NCI-H2029 treated with DMSO at 0.1 percent for 48 hours (cell line): ENCODE measurements around the gene UTF1.

Experiments
- DNase-seq: peaks from one replicate; lab custom pipeline; 2025; lab: John Stamatoyannopoulos, UW

The UTF1 gene, protein sequence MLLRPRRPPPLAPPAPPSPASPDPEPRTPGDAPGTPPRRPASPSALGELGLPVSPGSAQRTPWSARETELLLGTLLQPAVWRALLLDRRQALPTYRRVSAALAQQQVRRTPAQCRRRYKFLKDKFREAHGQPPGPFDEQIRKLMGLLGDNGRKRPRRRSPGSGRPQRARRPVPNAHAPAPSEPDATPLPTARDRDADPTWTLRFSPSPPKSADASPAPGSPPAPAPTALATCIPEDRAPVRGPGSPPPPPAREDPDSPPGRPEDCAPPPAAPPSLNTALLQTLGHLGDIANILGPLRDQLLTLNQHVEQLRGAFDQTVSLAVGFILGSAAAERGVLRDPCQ

DNA sequence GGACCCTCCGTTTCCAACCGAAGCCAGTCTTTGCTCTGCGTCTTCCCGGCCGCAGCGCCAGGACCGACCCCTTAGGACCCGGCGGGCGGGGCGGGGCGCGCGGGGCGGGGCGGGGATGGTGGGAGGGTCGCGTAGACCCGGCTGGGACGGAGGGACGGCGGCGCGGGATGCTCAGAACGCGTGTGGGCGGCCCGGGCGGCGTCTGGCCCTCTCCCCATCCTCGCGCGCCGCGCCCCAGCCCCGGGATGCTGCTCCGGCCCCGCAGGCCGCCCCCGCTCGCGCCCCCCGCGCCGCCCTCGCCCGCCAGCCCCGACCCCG lies at the start of gene UTF1:
UTF1 (plus strand) TSS at position 174 of the 318 bp plus-strand sequence; CDS start at position 246, 72 bp downstream.
- no peak for DNase-seq

DNA sequence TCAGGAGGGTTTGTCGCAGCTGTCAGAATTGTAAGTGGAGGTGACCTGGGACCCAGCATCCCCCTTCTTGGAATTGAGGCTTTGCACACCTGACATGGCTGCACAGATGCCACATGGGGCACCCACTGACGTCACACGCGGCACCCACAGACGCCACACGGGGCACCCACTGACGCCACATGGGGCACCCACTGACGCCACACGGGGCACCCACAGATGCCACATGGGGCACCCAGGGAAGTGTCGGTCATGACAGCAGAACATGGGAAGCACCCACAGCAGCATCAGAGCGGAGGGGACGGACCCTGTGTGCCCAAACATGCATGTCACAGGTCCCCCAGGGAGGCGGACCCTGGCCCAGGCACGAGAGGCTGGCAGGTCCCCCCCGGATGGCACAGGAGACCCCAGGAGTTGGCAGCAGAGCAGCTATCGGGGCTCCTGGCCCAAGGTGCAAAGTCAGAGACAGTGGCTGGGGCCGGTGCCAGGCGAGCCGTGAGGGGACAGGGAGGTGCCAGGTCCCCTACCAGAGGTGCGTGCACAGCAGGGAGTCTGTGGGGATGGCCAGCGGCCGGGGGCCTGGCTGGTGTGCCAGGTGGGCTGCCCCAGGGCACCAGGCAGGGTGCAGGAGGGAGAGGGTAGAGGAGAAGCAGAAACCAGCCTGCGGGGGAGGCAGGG lies 48.9 kb upstream of the UTF1 start:
- DNase-seq = no peak

- no peak for DNase-seq
Observed at GRCh38 chr10:133182190-133182589, 47.8 kb upstream of the UTF1 start.

DNA sequence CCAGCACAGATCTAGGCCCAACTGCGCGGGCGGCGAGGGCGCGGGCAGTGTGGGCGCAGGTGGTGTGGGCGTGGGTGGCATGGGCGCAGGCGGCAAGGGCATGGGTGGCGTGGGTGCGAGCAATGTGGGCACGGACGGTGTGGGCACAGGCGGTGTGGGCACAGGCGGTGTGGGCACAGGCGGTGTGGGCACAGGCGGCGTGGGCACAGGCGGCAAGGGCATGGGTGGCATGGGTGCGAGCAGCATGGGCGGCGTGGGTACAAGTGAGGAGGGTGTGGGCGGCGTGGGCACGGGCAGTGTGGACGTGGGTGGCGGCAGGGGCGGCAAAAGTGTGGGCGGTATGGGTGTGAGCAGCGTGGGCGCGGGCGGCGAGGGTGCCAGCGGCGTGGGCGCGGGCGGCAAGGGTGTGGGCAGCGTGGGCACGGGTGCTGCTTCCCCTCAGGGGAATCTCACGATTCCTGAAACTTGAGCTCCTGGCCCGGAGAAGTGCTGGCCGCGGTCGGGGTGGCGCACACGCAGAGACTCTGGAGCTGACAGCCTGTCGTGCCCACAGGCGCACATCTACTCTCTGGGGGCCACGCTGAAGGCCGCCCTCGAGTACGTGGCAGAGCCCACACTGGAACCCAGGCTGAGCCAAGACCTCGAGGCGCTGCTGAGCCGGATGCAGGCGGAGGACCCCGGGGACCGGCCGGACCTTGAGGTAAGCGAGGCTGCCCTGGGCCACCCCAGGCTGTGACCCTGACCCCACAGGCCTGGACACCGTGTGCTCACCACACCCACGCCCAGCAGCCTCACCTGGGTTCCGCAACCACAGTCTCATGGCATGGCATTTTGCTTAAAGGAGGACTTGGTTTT lies 47.0 kb upstream of the UTF1 start:
- DNase-seq = no peak

DNA sequence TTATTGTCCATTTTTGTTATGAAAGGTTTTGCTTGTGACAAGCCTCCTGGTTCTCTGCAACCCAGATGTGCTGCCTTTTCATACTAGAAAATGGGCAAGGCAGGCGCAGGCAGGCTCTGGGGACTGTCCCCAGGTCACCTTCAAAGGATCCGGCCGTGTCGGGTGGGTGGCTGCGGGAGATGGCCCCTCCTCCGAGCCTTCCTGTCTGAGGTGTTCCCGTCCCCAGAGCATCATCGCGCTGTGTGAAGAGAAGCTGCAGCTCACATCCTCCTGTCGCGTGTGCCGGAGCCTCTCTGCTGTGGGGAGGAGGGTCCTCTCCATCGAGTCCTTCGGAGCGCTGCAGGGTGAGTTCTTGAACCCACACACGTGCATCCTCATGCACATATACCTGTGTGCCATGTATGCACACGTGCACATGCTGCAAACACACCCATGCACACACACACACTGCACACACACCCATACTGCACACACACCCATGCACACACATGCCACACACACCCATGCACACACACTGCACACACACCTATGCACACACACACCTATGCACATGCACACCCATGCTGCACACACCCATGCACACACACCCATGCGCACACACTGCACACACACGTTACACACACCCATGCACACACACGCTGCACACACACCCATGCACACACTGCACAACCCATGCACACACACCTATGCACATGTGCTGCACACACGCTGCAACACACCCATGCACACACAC lies 46.2 kb upstream of the UTF1 start:
- no peak for DNase-seq

GRCh38 chr10:133184591-133185244 lies 45.3 kb upstream of the UTF1 start:
- DNase-seq = no peak

DNA sequence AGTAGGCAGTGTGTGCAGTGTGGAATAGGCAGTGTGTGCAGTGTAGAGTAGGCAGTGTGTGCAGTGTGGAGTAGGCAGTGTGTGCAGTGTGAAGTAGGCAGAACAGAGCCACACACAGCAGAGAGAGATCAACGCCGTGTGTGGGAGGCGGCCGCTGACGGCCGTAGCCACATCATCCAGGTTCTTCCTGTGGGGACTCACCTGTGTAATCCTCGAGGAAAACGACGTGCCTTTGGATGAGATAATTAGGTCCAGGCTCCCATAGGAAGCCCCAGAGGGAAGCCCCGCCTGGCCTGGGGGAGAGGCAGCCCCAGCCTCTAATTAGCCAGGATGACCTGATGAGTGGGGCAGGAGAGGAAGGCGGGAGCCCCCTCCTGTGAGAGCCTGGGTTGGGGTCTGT lies 44.6 kb upstream of the UTF1 start:
- DNase-seq = no peak

DNA sequence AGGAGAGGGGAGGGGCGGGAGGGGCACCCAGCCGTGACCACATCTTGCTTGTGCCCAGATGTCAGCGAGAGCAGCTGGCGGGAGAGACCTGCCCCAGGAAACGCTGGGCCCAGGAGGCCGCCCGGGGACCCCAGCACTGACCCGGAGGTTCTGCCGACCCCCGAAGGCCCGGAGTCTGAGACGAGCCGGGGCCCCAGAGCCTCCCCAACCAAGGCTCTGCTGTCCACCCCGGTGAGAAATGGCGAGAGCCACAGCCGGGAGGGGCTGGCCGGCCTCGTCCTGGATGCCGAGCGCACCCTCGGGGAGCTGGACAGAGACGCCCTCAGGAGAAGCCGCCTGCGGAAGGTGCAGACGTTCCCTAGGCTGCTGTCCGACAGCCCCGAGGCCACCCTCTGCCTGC lies 44.1 kb upstream of the UTF1 start:
- DNase-seq = no peak

GRCh38 chr10:133186416-133187090 lies 43.5 kb upstream of the UTF1 start:
- no peak for DNase-seq

DNA sequence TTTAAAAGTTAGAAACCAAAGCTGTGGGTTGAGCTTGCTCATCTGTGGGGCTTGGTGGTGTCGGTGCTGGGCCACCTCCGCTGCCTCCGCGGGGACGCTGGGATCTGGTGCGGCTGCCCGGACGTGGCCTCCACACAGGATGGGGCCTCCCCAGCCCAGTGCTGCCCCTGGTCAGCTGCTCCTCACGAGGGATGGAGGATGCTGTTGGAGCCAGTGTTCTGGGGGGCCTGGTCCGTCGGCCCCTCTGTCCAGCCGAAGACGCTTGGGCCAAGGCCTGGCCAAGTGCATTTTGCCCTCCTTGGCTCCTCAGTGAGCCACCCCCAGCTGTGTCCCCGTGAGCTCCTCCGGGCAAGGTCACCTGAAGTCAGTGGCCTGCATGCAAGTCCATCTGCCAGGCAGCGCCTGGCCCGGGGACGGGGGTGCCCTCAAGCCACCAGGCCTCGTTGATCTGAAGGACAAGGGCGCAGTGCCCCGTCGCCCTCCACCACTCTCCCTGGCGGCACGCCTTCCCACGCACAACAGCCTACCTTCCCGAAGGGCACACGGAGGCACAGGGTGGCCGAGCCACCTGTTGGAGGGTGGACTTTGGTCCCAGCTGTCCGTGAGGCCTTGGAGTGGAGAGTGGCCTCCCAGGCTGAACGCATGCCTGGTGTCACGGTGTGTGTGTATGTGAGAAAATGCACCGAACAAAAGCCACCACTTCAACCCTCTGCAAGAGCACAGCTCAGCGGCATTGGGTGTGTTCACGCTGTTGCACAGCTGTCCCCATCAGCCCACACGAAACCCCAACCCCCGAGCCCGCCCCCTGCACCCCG lies 42.7 kb upstream of the UTF1 start:
- no peak for DNase-seq

DNA sequence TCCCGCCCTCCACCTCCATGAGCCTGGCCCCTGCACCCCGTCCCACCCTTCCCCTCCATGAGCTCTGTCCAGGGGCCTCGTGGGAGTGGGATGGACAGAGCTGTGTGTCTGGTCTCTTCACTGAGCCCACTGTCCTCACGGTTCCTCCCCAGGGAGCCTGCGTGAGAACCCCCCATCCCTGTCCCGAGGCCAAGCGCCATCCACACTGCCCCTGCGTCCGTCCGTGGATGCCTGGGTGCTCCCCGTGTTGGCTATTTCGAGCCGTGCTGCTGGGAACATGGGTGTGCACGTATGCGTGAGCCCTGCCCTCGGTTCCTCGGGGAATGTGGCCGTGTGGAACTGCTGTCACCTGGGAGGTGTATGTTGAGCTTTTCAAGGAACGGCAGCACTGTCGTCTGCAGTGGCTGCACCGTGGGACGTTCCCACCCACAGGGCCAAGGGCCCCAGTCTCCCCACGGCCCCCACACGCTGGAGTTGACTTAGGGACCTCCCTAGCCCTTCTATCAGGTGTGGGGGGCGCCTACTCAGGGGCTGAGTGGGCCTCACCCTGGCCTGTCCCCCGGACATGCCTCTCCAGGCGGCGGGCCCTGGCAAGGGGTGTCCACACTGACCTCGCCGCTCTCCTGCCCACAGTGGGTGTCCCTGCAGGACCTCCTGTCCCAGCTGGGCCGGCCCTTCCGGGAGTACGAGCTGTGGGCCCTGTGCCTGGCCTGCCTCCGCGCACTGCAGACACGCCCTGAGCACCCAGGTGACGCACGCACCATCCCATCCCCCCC lies 41.9 kb upstream of the UTF1 start:
- no peak for DNase-seq

GRCh38 chr10:133189256-133189655 lies 40.8 kb upstream of the UTF1 start:
- DNase-seq = no peak

- no peak for DNase-seq
Observed at GRCh38 chr10:133189726-133190125, 40.3 kb upstream of the UTF1 start.

DNA sequence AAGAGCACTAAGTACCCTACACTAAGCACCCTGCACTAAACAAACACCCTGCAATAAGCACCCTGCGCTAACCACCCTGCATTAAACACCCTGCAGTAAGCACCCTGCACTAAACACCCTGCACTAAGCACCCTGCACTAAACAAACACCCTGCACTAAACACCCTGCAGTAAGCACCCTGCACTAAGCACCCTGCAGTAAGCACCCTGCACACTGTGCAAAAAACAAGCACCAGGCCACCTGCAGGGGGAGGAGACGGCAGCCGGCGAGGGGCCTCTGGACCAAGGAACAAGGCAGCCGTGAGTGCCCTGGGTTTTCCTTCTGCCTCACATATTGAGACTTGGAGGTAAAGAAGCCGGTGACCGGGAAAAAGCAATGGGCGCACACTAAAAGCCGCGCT lies 39.8 kb upstream of the UTF1 start:
- no peak for DNase-seq

DNA sequence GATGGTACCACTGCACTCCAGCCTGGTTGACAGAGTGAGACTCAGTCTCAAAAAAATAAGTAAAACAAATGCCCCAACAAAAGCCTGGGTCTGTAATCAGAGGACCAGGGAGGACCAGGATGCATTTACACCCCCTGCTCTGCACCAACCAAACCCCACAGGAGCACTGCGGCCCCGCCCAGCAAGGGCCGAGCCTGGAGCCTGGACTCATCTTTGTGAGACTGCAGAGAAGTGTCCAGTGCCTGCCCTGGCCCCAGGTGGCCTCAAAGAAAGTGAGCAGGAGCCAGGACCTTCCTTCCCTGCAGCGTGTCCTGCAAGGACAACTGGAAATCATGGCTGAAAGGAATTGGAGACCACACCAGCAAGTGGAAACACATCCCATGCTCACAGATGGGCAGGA lies 38.4 kb upstream of the UTF1 start:
- no peak for DNase-seq

GRCh38 chr10:133194151-133194550 lies 35.9 kb upstream of the UTF1 start:
- DNase-seq = no peak

DNA sequence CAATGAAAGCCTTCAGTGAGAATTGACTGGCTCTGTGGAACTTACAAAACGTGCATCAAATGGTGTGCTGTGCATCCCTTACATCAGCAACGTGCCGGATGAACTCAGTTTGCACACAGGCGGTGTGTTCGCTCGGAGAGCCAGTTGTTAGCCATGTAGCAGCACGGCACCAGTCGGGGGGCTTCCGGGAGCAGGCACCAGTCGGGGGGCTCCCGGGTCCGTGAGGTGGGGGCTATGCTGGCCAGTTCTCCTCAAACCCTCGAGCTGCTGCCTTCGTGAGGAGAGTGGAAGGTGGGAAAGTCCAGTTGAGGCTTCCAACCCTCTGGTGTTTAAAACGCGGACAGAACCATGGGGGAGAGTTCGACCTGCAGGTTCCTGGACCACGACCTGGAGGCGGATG lies 34.9 kb upstream of the UTF1 start:
- no peak for DNase-seq

DNA sequence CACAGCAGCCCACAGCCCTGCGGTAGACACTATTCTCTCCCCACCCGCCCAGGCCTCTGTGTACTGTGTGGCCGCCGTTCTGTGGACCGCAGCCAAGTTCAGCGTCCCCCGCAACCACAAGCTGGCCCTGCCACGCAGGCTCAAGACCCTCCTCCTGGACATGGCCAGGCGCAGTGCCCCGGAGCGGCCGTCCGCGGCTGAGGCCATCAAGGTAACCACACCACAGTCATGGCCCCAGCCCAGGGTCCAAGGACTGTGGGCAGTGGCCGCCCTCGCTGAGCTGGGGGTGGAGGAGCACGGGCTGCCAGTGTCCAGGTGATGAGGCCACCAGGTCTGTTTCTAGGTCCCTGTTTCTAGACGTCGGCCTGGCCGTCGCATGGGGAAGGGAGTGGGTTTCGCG lies 34.4 kb upstream of the UTF1 start:
- no peak for DNase-seq

- no peak for DNase-seq
Observed at GRCh38 chr10:133196221-133196915, 33.6 kb upstream of the UTF1 start.
